Measurements from ENCODE around the gene TRPV4.

Gene TRPV4

GRCh38 chr12:109795023-109795422 is 38.2 kb downstream of the TRPV4 start:
- Histone ChIP-seq H3K4me1 (ENCODE audit: insufficient read depth, low read length) (no peaks in the 10 kb centered on the region), H3K27ac (ENCODE audit: low read length) (no peak overlapping the region), H3K27me3 (ENCODE audit: insufficient read depth, low read length, poor library complexity) (no peaks in the 10 kb centered on the region), H3K79me2 (ENCODE audit: insufficient read depth, low read length) (no peaks in the 10 kb centered on the region), H4K20me1 (ENCODE audit: insufficient read depth, low read length) (no peaks in the 10 kb centered on the region), H3K9me3 (ENCODE audit: insufficient read depth, low read length, severe bottlenecking) (no peaks in the 10 kb centered on the region), H2AFZ (ENCODE audit: low read depth, low read length) (no peak overlapping the region), H3K4me2 (ENCODE audit: insufficient read depth, low read length) (no peak overlapping the region), H3K9ac (ENCODE audit: low read depth, low read length) (no peak overlapping the region), H3K4me3 (ENCODE audit: low read depth in 1 of 2, low read length in 2 of 2) (no peak overlapping the region), H3K36me3 (ENCODE audit: insufficient read depth, low read length) (no peaks in the 10 kb centered on the region)
- TF ChIP-seq EZH2 (IDR thresholded peaks at IDR 0.05; ENCODE audit: borderline replicate concordance, low read depth, low read length, severe bottlenecking) = no peak
- TF ChIP-seq, protein P1, sequence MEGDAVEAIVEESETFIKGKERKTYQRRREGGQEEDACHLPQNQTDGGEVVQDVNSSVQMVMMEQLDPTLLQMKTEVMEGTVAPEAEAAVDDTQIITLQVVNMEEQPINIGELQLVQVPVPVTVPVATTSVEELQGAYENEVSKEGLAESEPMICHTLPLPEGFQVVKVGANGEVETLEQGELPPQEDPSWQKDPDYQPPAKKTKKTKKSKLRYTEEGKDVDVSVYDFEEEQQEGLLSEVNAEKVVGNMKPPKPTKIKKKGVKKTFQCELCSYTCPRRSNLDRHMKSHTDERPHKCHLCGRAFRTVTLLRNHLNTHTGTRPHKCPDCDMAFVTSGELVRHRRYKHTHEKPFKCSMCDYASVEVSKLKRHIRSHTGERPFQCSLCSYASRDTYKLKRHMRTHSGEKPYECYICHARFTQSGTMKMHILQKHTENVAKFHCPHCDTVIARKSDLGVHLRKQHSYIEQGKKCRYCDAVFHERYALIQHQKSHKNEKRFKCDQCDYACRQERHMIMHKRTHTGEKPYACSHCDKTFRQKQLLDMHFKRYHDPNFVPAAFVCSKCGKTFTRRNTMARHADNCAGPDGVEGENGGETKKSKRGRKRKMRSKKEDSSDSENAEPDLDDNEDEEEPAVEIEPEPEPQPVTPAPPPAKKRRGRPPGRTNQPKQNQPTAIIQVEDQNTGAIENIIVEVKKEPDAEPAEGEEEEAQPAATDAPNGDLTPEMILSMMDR (IDR thresholded peaks at IDR 0.05; ENCODE audit: borderline replicate concordance, extremely low read depth, low read length, poor library complexity, severe bottlenecking) = no peak
- ATAC-seq (ENCODE audit: insufficient read depth, low read depth) (no peak), DNase-seq (no peak)

DNA sequence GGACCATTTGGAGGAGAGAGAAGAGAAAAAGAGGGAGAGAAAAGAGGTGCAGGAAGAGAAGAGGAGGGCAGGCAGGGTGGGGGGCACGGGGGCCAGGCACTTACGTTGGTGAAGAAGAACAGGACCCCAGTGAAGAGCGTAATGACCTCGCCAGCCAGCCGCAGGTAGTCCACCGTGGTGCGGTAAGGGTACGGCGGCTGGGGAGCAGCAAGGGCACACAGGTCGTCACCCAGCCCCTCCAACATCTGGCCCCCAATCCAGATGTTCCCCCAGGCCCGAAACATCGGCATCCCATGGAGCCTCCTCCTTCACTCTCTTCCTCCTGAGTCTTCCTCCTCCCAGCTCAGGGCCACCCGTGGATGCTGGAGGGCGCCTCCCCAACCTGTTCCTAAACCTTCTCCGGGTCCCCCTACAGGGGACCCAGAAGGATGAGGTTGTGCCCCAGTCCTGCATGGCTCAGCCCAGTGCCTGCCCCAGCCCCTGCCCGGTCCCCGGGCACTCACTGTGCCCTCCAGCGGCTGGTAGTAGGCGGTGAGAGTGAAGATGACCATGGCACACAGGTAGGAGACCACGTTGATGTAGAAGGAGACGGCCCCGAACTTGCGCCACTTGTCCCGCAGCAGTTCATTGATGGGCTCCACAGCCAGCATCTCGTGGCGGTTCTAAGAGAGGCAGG is 39.2 kb downstream of the TRPV4 start:
- no peaks in the 10 kb centered on the region for H3K27me3 ChIP-seq (ENCODE audit: insufficient read depth, low read length, poor library complexity)

DNA sequence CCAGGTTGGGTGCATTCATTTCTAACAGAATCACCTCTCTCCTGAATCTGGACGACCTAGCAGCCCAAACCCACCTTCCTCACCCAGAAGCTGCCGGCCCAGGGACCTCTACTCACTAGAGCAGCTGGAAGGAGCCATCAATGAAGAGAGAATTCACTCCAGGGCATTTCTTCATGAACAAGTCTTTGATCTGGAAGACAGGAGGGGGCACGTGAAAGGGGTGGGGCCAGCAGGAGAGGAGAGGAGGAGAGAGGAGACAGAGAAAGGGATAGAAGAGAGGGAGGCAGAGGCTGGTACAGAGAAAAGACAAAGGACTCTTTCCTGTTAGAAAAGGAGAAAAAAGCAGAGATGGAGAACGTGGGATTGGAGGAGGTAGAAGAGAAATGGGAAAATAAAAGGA is 39.8 kb downstream of the TRPV4 start:
- Histone ChIP-seq H3K9me3 (ENCODE audit: insufficient read depth, low read length, severe bottlenecking) (no peaks in the 10 kb centered on the region), H2AFZ (ENCODE audit: low read depth, low read length) (no peak overlapping the region)
- no peak for ATAC-seq (ENCODE audit: insufficient read depth, low read depth)

More for the DNA sequence above, 39.2 kb downstream of the TRPV4 start:
- Histone ChIP-seq H3K36me3 (ENCODE audit: insufficient read depth, low read length) (no peaks in the 10 kb centered on the region), H3K79me2 (ENCODE audit: insufficient read depth, low read length) (no peaks in the 10 kb centered on the region), H2AFZ (ENCODE audit: low read depth, low read length) (no peak overlapping the region), H3K4me1 (ENCODE audit: insufficient read depth, low read length) (no peaks in the 10 kb centered on the region), H3K4me2 (ENCODE audit: insufficient read depth, low read length) (no peak overlapping the region), H3K9me3 (ENCODE audit: insufficient read depth, low read length, severe bottlenecking) (no peaks in the 10 kb centered on the region), H3K4me3 (ENCODE audit: low read depth in 1 of 2, low read length in 2 of 2) (no peak overlapping the region), H3K27ac (ENCODE audit: low read length) (no peak overlapping the region), H4K20me1 (ENCODE audit: insufficient read depth, low read length) (no peaks in the 10 kb centered on the region), H3K9ac (ENCODE audit: low read depth, low read length) (no peak overlapping the region)
- TF ChIP-seq EZH2 (IDR thresholded peaks at IDR 0.05; ENCODE audit: borderline replicate concordance, low read depth, low read length, severe bottlenecking) = no peak
- ATAC-seq (ENCODE audit: insufficient read depth, low read depth) = no peak
- no peak for DNase-seq

DNA sequence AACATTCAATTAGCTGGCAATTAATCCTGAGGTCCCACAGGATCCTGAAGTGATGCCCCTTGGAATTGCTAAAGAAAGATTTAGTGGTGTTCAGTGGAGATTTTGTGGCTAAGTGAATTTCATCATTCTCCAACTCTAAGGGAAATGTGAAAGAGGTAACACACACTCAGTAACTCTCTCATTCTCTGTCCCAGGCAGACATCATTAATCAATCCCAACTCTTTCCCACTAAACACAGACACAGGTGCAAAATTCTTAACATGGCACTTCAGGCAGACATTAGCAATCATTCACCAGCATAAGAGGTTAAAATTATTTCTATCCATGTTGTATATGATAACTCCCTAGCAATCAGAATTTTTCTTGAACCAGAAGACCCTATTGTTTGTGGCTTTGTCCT is 40.2 kb downstream of the TRPV4 start:
- no peak overlapping the region for H2AFZ ChIP-seq (ENCODE audit: low read depth, low read length)
- peaks cover 2% of the 10 kb centered on the region; the same call in 1 of the 2 replicates for H4K20me1 ChIP-seq (ENCODE audit: insufficient read depth, low read length)
- H3K27me3 ChIP-seq (ENCODE audit: insufficient read depth, low read length, poor library complexity) = no peaks in the 10 kb centered on the region
- H3K4me3 ChIP-seq (ENCODE audit: low read depth in 1 of 2, low read length in 2 of 2) = no peak overlapping the region
- H3K79me2 ChIP-seq (ENCODE audit: insufficient read depth, low read length) = no peaks in the 10 kb centered on the region
- H3K9ac ChIP-seq (ENCODE audit: low read depth, low read length) = no peak overlapping the region
- no peaks in the 10 kb centered on the region for H3K36me3 ChIP-seq (ENCODE audit: insufficient read depth, low read length)
- H3K27ac ChIP-seq (ENCODE audit: low read length) = no peak overlapping the region
- DNase-seq (no peak), ATAC-seq (ENCODE audit: insufficient read depth, low read depth) (no peak)
- H3K4me1 ChIP-seq (ENCODE audit: insufficient read depth, low read length) = no peaks in the 10 kb centered on the region
- H3K4me2 ChIP-seq (ENCODE audit: insufficient read depth, low read length) = no peak overlapping the region
- no peaks in the 10 kb centered on the region for H3K9me3 ChIP-seq (ENCODE audit: insufficient read depth, low read length, severe bottlenecking)
- TF ChIP-seq, protein P1 (IDR thresholded peaks at IDR 0.05; ENCODE audit: borderline replicate concordance, extremely low read depth, low read length, poor library complexity, severe bottlenecking) = no peak
- no peak for TF ChIP-seq EZH2 (IDR thresholded peaks at IDR 0.05; ENCODE audit: borderline replicate concordance, low read depth, low read length, severe bottlenecking)

More for the DNA sequence above, 39.8 kb downstream of the TRPV4 start:
- Histone ChIP-seq H3K9ac (ENCODE audit: low read depth, low read length) (no peak overlapping the region), H3K79me2 (ENCODE audit: insufficient read depth, low read length) (no peaks in the 10 kb centered on the region), H3K4me1 (ENCODE audit: insufficient read depth, low read length) (no peaks in the 10 kb centered on the region), H3K27me3 (ENCODE audit: insufficient read depth, low read length, poor library complexity) (no peaks in the 10 kb centered on the region), H3K27ac (ENCODE audit: low read length) (no peak overlapping the region), H3K36me3 (ENCODE audit: insufficient read depth, low read length) (no peaks in the 10 kb centered on the region), H4K20me1 (ENCODE audit: insufficient read depth, low read length) (peaks cover under 1% of the 10 kb centered on the region; the same call in 1 of the 2 replicates), H3K4me2 (ENCODE audit: insufficient read depth, low read length) (no peak overlapping the region), H3K4me3 (ENCODE audit: low read depth in 1 of 2, low read length in 2 of 2) (no peak overlapping the region)
- TF ChIP-seq, protein P1 (IDR thresholded peaks at IDR 0.05; ENCODE audit: borderline replicate concordance, extremely low read depth, low read length, poor library complexity, severe bottlenecking) = no peak
- no peak for TF ChIP-seq EZH2 (IDR thresholded peaks at IDR 0.05; ENCODE audit: borderline replicate concordance, low read depth, low read length, severe bottlenecking)
- no peak for DNase-seq

Measured in DND-41 (cell line).